Measurements from ENCODE around the gene COL11A1.

Gene COL11A1

DNA sequence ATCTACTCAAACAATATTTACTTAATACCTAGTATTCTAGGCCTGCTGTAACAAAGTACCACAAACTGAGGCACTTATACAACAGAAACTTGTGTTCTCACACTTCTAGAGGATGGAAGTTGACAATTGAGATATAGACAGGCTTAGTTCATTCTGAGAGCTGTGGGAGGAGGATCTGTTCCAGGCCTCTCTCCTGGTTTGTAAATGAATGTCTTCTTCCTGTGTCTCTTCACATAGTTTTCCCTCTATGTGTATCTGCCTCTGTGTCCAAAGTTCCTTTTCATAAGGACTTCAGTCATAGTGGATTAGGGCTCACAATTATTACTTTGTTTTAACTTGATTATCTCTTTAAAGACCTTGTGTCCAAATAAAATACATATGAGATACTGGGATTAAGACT, 251.1 kb downstream of the COL11A1 start:
- H4K20me1 ChIP-seq (ENCODE audit: insufficient read depth) = no peaks in the 10 kb centered on the region
- no peaks in the 10 kb centered on the region for H3K36me3 ChIP-seq (ENCODE audit: insufficient read depth)
- no peaks in the 10 kb centered on the region for H3K27me3 ChIP-seq (ENCODE audit: insufficient read depth, low read depth)
- H3K4me3 ChIP-seq (IDR thresholded peaks at IDR 0.05; ENCODE audit: insufficient read depth, low read depth, low read length) = no peak overlapping the region
- no peak overlapping the region for H3K4me2 ChIP-seq
- H3K9ac ChIP-seq = no peak overlapping the region
- H2AFZ ChIP-seq (ENCODE audit: low read depth) = no peak overlapping the region
- H3K4me1 ChIP-seq (ENCODE audit: low read depth, poor library complexity, severe bottlenecking) = no peaks in the 10 kb centered on the region
- H3K27ac ChIP-seq = no peak overlapping the region
- H3K79me2 ChIP-seq (ENCODE audit: insufficient read depth, low read depth) = no peaks in the 10 kb centered on the region
- TF ChIP-seq, protein P1, sequence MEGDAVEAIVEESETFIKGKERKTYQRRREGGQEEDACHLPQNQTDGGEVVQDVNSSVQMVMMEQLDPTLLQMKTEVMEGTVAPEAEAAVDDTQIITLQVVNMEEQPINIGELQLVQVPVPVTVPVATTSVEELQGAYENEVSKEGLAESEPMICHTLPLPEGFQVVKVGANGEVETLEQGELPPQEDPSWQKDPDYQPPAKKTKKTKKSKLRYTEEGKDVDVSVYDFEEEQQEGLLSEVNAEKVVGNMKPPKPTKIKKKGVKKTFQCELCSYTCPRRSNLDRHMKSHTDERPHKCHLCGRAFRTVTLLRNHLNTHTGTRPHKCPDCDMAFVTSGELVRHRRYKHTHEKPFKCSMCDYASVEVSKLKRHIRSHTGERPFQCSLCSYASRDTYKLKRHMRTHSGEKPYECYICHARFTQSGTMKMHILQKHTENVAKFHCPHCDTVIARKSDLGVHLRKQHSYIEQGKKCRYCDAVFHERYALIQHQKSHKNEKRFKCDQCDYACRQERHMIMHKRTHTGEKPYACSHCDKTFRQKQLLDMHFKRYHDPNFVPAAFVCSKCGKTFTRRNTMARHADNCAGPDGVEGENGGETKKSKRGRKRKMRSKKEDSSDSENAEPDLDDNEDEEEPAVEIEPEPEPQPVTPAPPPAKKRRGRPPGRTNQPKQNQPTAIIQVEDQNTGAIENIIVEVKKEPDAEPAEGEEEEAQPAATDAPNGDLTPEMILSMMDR (conservative IDR thresholded peaks at IDR 0.05; ENCODE audit: low read depth, low read length) = no peak

DNA sequence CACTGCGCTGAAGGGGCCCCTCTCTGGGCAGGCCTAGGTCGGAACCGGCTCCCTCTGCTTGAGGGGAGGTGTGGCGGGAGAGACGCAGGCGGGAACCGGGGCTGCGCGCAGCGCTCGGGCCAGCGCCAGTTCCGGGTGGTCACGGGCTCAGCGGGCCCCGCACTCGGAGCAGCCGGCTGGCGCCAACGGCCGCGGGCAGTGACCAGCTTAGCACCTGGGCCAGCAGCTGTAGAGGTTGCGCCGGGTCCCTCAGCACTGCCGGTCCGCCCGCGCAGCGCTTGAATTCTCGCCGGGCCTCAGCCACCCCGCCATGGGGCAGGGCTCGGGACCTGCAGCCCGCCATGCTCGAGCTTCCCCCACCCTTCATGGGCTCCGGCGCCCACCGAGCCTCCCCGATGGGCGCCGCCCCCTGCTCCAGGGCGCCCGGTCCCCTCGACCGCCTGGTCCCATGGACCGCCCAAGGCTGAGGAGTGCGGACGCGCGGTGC, 254.6 kb downstream of the COL11A1 start:
- Histone ChIP-seq H3K9ac (no peak overlapping the region), H3K36me3 (ENCODE audit: insufficient read depth) (no peaks in the 10 kb centered on the region)
- TF ChIP-seq, protein P1 (conservative IDR thresholded peaks at IDR 0.05; ENCODE audit: low read depth, low read length) = no peak

GRCh38 chr1:102853136-102853535, 255.2 kb downstream of the COL11A1 start:
- Histone ChIP-seq H2AFZ (ENCODE audit: low read depth) (no peak overlapping the region), H3K9ac (no peak overlapping the region), H3K79me2 (ENCODE audit: insufficient read depth, low read depth) (no peaks in the 10 kb centered on the region), H3K27me3 (ENCODE audit: insufficient read depth, low read depth) (no peaks in the 10 kb centered on the region), H3K4me3 (IDR thresholded peaks at IDR 0.05; ENCODE audit: insufficient read depth, low read depth, low read length) (no peak overlapping the region), H3K4me1 (ENCODE audit: low read depth, poor library complexity, severe bottlenecking) (no peaks in the 10 kb centered on the region), H3K4me2 (no peak overlapping the region), H3K27ac (no peak overlapping the region), H3K36me3 (ENCODE audit: insufficient read depth) (no peaks in the 10 kb centered on the region), H4K20me1 (ENCODE audit: insufficient read depth) (no peaks in the 10 kb centered on the region)
- TF ChIP-seq, protein P1 (conservative IDR thresholded peaks at IDR 0.05; ENCODE audit: low read depth, low read length) = no peak

More for the DNA sequence above, 254.6 kb downstream of the COL11A1 start:
- Histone ChIP-seq H2AFZ (ENCODE audit: low read depth) (no peak overlapping the region), H4K20me1 (ENCODE audit: insufficient read depth) (no peaks in the 10 kb centered on the region), H3K4me2 (no peak overlapping the region), H3K4me1 (ENCODE audit: low read depth, poor library complexity, severe bottlenecking) (no peaks in the 10 kb centered on the region), H3K27ac (no peak overlapping the region), H3K4me3 (IDR thresholded peaks at IDR 0.05; ENCODE audit: insufficient read depth, low read depth, low read length) (no peak overlapping the region), H3K79me2 (ENCODE audit: insufficient read depth, low read depth) (no peaks in the 10 kb centered on the region), H3K27me3 (ENCODE audit: insufficient read depth, low read depth) (no peaks in the 10 kb centered on the region)

DNA sequence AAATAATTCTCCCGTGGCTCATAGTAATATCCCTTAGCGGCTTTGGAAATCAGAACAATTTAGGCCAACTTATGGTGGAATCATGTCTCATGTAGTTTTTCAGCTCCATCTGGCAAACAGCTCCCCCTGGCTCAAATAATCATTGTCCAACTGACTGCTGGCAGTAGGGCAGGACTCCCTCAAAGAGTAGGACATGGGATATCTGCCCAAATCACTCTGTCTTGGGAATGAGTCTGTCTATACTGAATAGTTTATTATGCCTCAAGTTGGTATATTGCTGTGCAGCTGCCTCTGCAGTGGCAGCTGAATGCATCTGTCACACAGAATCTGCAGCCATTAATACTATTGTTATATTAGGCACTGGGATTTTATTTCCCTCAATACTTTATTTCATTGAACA, 255.7 kb downstream of the COL11A1 start:
- no peaks in the 10 kb centered on the region for H4K20me1 ChIP-seq (ENCODE audit: insufficient read depth)
- no peak overlapping the region for H3K9ac ChIP-seq
- no peak overlapping the region for H3K4me3 ChIP-seq (IDR thresholded peaks at IDR 0.05; ENCODE audit: insufficient read depth, low read depth, low read length)
- H3K27me3 ChIP-seq (ENCODE audit: insufficient read depth, low read depth) = no peaks in the 10 kb centered on the region
- H3K79me2 ChIP-seq (ENCODE audit: insufficient read depth, low read depth) = no peaks in the 10 kb centered on the region
- H3K27ac ChIP-seq = no peak overlapping the region
- TF ChIP-seq, protein P1 (conservative IDR thresholded peaks at IDR 0.05; ENCODE audit: low read depth, low read length) = no peak
- no peaks in the 10 kb centered on the region for H3K36me3 ChIP-seq (ENCODE audit: insufficient read depth)
- no peaks in the 10 kb centered on the region for H3K4me1 ChIP-seq (ENCODE audit: low read depth, poor library complexity, severe bottlenecking)
- no peak overlapping the region for H3K4me2 ChIP-seq
- H2AFZ ChIP-seq (ENCODE audit: low read depth) = no peak overlapping the region
